ENCODE data around the gene CTNNBIP1. TPM values are rescaled to one million over a fixed set of nuclear protein-coding genes. Genes with fewer than 3 reads are reported as not detected.

Gene CTNNBIP1
- total and polyA plus RNA-seq, 9 of the 15 experiments (the other 6 are each of a cell fraction or from before 2014, with no cell fraction given): 0.65 to 29.2 (median 14.7) TPM

GRCh38 chr1:9929431-9930385, 19.6 kb upstream of the CTNNBIP1 start (continued):
- TF ChIP-seq ZNF277 (CRISPR knock-in tag; IDR thresholded peaks at IDR 0.05; ENCODE audit: borderline replicate concordance): no peak
- TF ChIP-seq MAZ (CRISPR knock-in tag; conservative IDR thresholded peaks at IDR 0.05 in 1 of 2, IDR thresholded peaks at IDR 0.05 in 1 of 2): peak; percentile 37 to 68; a peak in 3 of 4 replicates
- TF ChIP-seq STAT6 (CRISPR knock-in tag; IDR thresholded peaks at IDR 0.05): no peak
- TF ChIP-seq KAT7 (CRISPR knock-in tag; IDR thresholded peaks at IDR 0.05; ENCODE audit: borderline replicate concordance): no peak
- no peak for TF ChIP-seq ZNF140 (CRISPR knock-in tag; IDR thresholded peaks at IDR 0.05)
- no peak for TF ChIP-seq NCOA2 (IDR thresholded peaks at IDR 0.05; ENCODE audit: partially characterized antibody in 2 of 2)
- TF ChIP-seq IFI16 (CRISPR knock-in tag; IDR thresholded peaks at IDR 0.05): 0 out of 2 replicates have a peak, but pooled peaks have one; percentile 8
- TF ChIP-seq ZBTB12 (CRISPR knock-in tag; IDR thresholded peaks at IDR 0.05): 0 out of 2 replicates have a peak, but pooled peaks have one; percentile 46
- TF ChIP-seq BCLAF1 (IDR thresholded peaks at IDR 0.05; ENCODE audit: borderline replicate concordance in 1 of 2, control insufficient read depth in 1 of 2, low read depth in 2 of 2, low read length in 1 of 2): no peak
- no peak for TF ChIP-seq NR2F6 (CRISPR knock-in tag; IDR thresholded peaks at IDR 0.05)
- TF ChIP-seq ARID1B (IDR thresholded peaks at IDR 0.05): peak; percentile 57; the same call in 1 of the 2 replicates
- no peak for TF ChIP-seq ZNF133 (CRISPR knock-in tag; IDR thresholded peaks at IDR 0.05)
- no peak for TF ChIP-seq ZNF212 (CRISPR knock-in tag; IDR thresholded peaks at IDR 0.05)
- no peak for TF ChIP-seq NCOA6 (IDR thresholded peaks at IDR 0.05)
- TF ChIP-seq ZBTB2 (IDR thresholded peaks at IDR 0.05): no peak; the same call in 1 of the 2 replicates
- TF ChIP-seq STAG1 (CRISPR knock-in tag; IDR thresholded peaks at IDR 0.05; ENCODE audit: borderline replicate concordance): no peak
